Neuronal stem cell (in vitro differentiated cells): Measurements from ENCODE around the gene TSHR.

Experiments
- DNase-seq: peaks from one replicate; pipeline ENCODE4 v3.0.0-alpha.2; 2013; ENCODE audit warnings: low spot score
- H2AFZ ChIP-seq: one replicate; pipeline ENCODE4 v1.6.1; 2013; ENCODE audit warnings: mild to moderate bottlenecking, low read length, inconsistent platforms
- H2AK5ac ChIP-seq: 2 replicates; pipeline ENCODE4 v1.6.1; 2013; ENCODE audit warnings: low read depth, mild to moderate bottlenecking, inconsistent platforms, low read length, moderate library complexity, mixed read lengths
- H2BK120ac ChIP-seq: 2 replicates; pipeline ENCODE4 v1.6.1; 2013; ENCODE audit warnings: low read depth, mild to moderate bottlenecking, inconsistent platforms, low read length, moderate library complexity, mixed read lengths
- H2BK12ac ChIP-seq: one replicate; pipeline ENCODE4 v1.6.1; 2013; ENCODE audit warnings: low read length, inconsistent platforms
- H2BK15ac ChIP-seq: 2 replicates; pipeline ENCODE4 v1.6.1; 2013; ENCODE audit warnings: mild to moderate bottlenecking, low read length, inconsistent platforms, mixed read lengths
- H2BK5ac ChIP-seq: one replicate; pipeline ENCODE4 v1.6.1; 2013; ENCODE audit warnings: inconsistent platforms, mild to moderate bottlenecking, low read length, moderate library complexity
- H3K14ac ChIP-seq: one replicate; pipeline ENCODE4 v1.6.1; 2013; ENCODE audit warnings: low read length, inconsistent platforms
- H3K18ac ChIP-seq: 2 replicates; pipeline ENCODE4 v1.6.1; 2013; ENCODE audit warnings: low read length, inconsistent platforms
- H3K23ac ChIP-seq: 2 replicates; pipeline ENCODE4 v1.6.1; 2013; ENCODE audit warnings: low read depth, mild to moderate bottlenecking, mixed read lengths, low read length, inconsistent platforms; ENCODE audit not compliant: poor library complexity
- H3K27ac ChIP-seq: replicated peaks from 3 replicates; pipeline ENCODE4 v1.5.1; 2013; ENCODE audit warnings: low read length, inconsistent platforms
- H3K27me3 ChIP-seq, 3 experiments: 2 replicates each; pipeline ENCODE4 v1.6.1; 2013; ENCODE audit warnings: low read length in 3 of 3, mild to moderate bottlenecking in 2 of 3, inconsistent platforms in 1 of 3, low read depth in 1 of 3, mixed read lengths in 1 of 3, moderate library complexity in 1 of 3; ENCODE audit not compliant: control insufficient read depth in 3 of 3, insufficient read depth in 3 of 3
- H3K36me3 ChIP-seq, 2 donors: replicated peaks in 1 of 2; 2 replicates each; pipeline ENCODE4 v1.6.1; 2013; ENCODE audit warnings: low read length in 2 of 2; ENCODE audit not compliant: control insufficient read depth in 2 of 2, insufficient read depth in 2 of 2
- H3K4ac ChIP-seq: 2 replicates; pipeline ENCODE4 v1.6.1; 2013; ENCODE audit warnings: inconsistent platforms, mild to moderate bottlenecking, low read length, moderate library complexity
- H3K4me1 ChIP-seq, 2 donors: 1 replicate in 1 of 2; 2 replicates in 1 of 2; pipeline ENCODE4 v1.6.1; 2013; ENCODE audit warnings: low read length in 2 of 2, low read depth in 1 of 2; ENCODE audit not compliant: control insufficient read depth in 2 of 2, insufficient read depth in 1 of 2
- H3K4me2 ChIP-seq: one replicate; pipeline ENCODE4 v1.6.1; 2013; ENCODE audit warnings: mild to moderate bottlenecking, low read length, inconsistent platforms; ENCODE audit not compliant: insufficient read depth, poor library complexity, severe bottlenecking
- H3K4me3 ChIP-seq, 2 donors: 2 replicates each; pipeline ENCODE4 v1.5.1; 2013; ENCODE audit warnings: low read length in 2 of 2, mild to moderate bottlenecking in 2 of 2, inconsistent platforms in 1 of 2, moderate library complexity in 1 of 2
- H3K79me1 ChIP-seq: one replicate; pipeline ENCODE4 v1.6.1; 2013; ENCODE audit warnings: low read depth, mild to moderate bottlenecking, inconsistent platforms, low read length, moderate library complexity
- H3K9ac ChIP-seq: one replicate; pipeline ENCODE4 v1.6.1; 2013; ENCODE audit warnings: mild to moderate bottlenecking, low read depth, low read length, inconsistent platforms; ENCODE audit not compliant: poor library complexity
- H3K9me3 ChIP-seq, 2 donors: replicated peaks in 1 of 2; 2 replicates each; pipeline versions ENCODE3 to v1.6.1; 2013; ENCODE audit warnings: low read length in 2 of 2, mild to moderate bottlenecking in 2 of 2, inconsistent platforms in 1 of 2, low read depth in 1 of 2, mixed read lengths in 1 of 2, moderate library complexity in 1 of 2; ENCODE audit not compliant: control insufficient read depth in 2 of 2, insufficient read depth in 1 of 2
- H4K8ac ChIP-seq: one replicate; pipeline ENCODE4 v1.6.1; 2013; ENCODE audit warnings: low read depth, mild to moderate bottlenecking, inconsistent platforms, low read length, moderate library complexity
- H4K91ac ChIP-seq: one replicate; pipeline ENCODE4 v1.6.1; 2013; ENCODE audit warnings: low read length, low read depth, mild to moderate bottlenecking, inconsistent platforms; ENCODE audit not compliant: poor library complexity
- WGBS, 2 donors: extraction: QIAGEN DNeasy Blood & Tissue Kit; methylation state at CpG; one replicate each; pipeline ENCODE4 v1.1.7; 2013; ENCODE audit warnings: missing lambda C conversion rate in 2 of 2, mixed read lengths in 1 of 2; ENCODE audit not compliant: insufficient read length in 2 of 2, insufficient replicate concordance in 1 of 2; ENCODE audit errors: extremely low coverage in 2 of 2; 5-methylcytosine and 5-hydroxymethylcytosine counted together

TSHR gene

GRCh38 chr14:81004575-81004974 lies 49.2 kb downstream of the TSHR start:
- no peak overlapping the region for H2AK5ac ChIP-seq
- H2AFZ ChIP-seq: no peak overlapping the region
- no peak overlapping the region for H2BK15ac ChIP-seq
- H3K9ac ChIP-seq: no peak overlapping the region
- no peak overlapping the region for H3K27ac ChIP-seq
- H4K91ac ChIP-seq: no peak overlapping the region
- H2BK5ac ChIP-seq: no peak overlapping the region
- DNase-seq: no peak
- no peak overlapping the region for H3K18ac ChIP-seq
- H4K8ac ChIP-seq: no peak overlapping the region
- H3K4me1 ChIP-seq: no peaks in the 10 kb centered on the region
- no peaks in the 10 kb centered on the region for H3K36me3 ChIP-seq
- H3K14ac ChIP-seq: no peak overlapping the region
- no peak overlapping the region for H3K4ac ChIP-seq
- no peak overlapping the region for H3K23ac ChIP-seq
- H3K27me3 ChIP-seq: no peaks in the 10 kb centered on the region
- no peak overlapping the region for H2BK12ac ChIP-seq
- H3K9me3 ChIP-seq: no peaks in the 10 kb centered on the region
- H2BK120ac ChIP-seq: no peak overlapping the region
- H3K4me2 ChIP-seq: no peak overlapping the region
- no peak overlapping the region for H3K4me3 ChIP-seq
- no CpG with 5 or more reads among the region's 1 CpG for WGBS, 2 donors
- H3K79me1 ChIP-seq: no peaks in the 10 kb centered on the region

GRCh38 chr14:81005540-81006228 lies 50.3 kb downstream of the TSHR start:
- Histone ChIP-seq H2BK12ac (no peak overlapping the region), H3K4me1 (no peaks in the 10 kb centered on the region), H2BK120ac (no peak overlapping the region), H3K18ac (no peak overlapping the region), H2AFZ (no peak overlapping the region), H3K4ac (no peak overlapping the region), H3K36me3 (no peaks in the 10 kb centered on the region), H3K4me3 (no peak overlapping the region), H2BK5ac (no peak overlapping the region), H3K27ac (no peak overlapping the region), H2BK15ac (no peak overlapping the region), H3K27me3 (no peaks in the 10 kb centered on the region), H3K4me2 (no peak overlapping the region), H4K8ac (no peak overlapping the region), H4K91ac (no peak overlapping the region), H3K14ac (no peak overlapping the region), H3K9me3 (no peaks in the 10 kb centered on the region), H3K9ac (no peak overlapping the region), H2AK5ac (no peak overlapping the region), H3K79me1 (no peaks in the 10 kb centered on the region), H3K23ac (no peak overlapping the region)
- no peak for DNase-seq
- no CpG with 5 or more reads among the region's 8 CpGs for WGBS, 2 donors

GRCh38 chr14:81006266-81006665 lies 50.8 kb downstream of the TSHR start:
- Histone ChIP-seq H3K27ac (no peak overlapping the region), H3K23ac (no peak overlapping the region), H2AK5ac (no peak overlapping the region), H2BK5ac (no peak overlapping the region), H2AFZ (no peak overlapping the region), H3K4me2 (no peak overlapping the region), H3K79me1 (no peaks in the 10 kb centered on the region), H3K14ac (no peak overlapping the region), H3K4me1 (no peaks in the 10 kb centered on the region), H4K8ac (no peak overlapping the region), H3K36me3 (no peaks in the 10 kb centered on the region), H3K27me3 (no peaks in the 10 kb centered on the region), H3K4me3 (no peak overlapping the region), H3K4ac (no peak overlapping the region), H3K9me3 (no peaks in the 10 kb centered on the region), H4K91ac (no peak overlapping the region), H2BK120ac (no peak overlapping the region), H3K9ac (no peak overlapping the region), H2BK12ac (no peak overlapping the region), H3K18ac (no peak overlapping the region), H2BK15ac (no peak overlapping the region)
- no peak for DNase-seq
- WGBS, 2 donors: no CpG with 5 or more reads among the region's 3 CpGs

GRCh38 chr14:81007131-81007530 lies 51.7 kb downstream of the TSHR start:
- Histone ChIP-seq H3K9ac (no peak overlapping the region), H3K18ac (no peak overlapping the region), H3K23ac (no peak overlapping the region), H3K27ac (no peak overlapping the region), H3K4ac (no peak overlapping the region), H2BK15ac (no peak overlapping the region), H3K4me2 (no peak overlapping the region), H4K91ac (no peak overlapping the region), H3K27me3 (no peaks in the 10 kb centered on the region), H2AK5ac (no peak overlapping the region), H4K8ac (no peak overlapping the region), H2BK120ac (no peak overlapping the region), H2BK5ac (no peak overlapping the region), H3K36me3 (no peaks in the 10 kb centered on the region), H3K79me1 (no peaks in the 10 kb centered on the region), H3K14ac (no peak overlapping the region), H3K4me1 (no peaks in the 10 kb centered on the region), H3K4me3 (no peak overlapping the region), H2AFZ (no peak overlapping the region), H3K9me3 (no peaks in the 10 kb centered on the region), H2BK12ac (no peak overlapping the region)
- no CpG with 5 or more reads among the region's 1 CpG for WGBS, 2 donors
- DNase-seq: no peak
